Epidermal melanocyte (primary cell): ENCODE measurements around the gene AURKB.
"Not testable (repeated sequence)": the region's sequence is repeated elsewhere in the genome, so short reads cannot be mapped to it uniquely, and the experiment has no call there.

ENCODE experiments used
- DNase-seq: peaks from one replicate; pipeline ENCODE4 v3.0.0; 2011; ENCODE audit warnings: low spot score; ENCODE audit not compliant: insufficient read length

Gene AURKB

DNA sequence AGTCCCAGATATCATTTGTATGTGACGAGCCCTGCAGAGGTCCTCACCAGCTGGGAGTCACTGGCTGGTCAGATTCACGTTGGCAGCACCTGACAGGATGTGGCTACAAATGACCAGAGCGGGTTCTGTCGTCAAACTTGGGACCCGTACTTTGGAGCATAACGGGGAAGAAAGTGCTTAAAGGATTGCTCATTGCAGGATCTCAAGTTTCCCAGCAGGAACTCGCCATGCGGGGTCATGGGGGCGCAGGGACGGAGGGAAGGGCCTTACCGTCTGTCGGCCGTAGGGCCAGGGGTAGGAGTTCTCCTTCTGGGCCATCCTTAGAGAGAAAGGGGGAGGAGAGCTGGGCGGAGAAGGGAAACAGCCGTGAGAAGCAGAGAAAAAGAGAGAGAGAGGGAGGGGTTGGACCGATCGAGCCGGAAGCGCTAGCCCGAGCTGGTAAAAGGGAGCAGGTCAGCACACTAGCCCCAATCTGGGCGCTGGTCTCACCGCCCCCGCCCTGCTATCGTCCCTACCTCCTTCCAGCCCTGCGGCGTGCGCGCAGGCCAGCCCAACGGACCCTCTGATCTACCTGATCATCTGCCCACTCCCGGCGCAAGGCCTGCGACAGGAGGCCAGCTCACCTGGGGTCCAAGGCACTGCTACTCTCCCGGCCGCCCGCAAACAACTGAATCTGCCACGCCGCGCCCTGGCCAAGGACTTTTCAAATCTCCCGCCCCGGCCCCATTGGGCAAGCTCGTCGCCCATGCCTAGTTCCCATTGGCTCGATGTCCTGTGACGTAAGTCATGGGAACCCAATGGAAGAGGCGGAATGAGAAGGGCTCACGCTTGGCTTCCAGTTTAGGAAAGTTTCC is at the start of gene AURKB:
AURKB (minus strand) TSS at position 669 of the 854 bp plus-strand sequence; CDS start at position 318, 351 bp downstream.
- peak; percentile 99 for DNase-seq

GRCh38 chr17:8257801-8258200 is 47.4 kb upstream of the AURKB start:
- DNase-seq = no peak

DNA sequence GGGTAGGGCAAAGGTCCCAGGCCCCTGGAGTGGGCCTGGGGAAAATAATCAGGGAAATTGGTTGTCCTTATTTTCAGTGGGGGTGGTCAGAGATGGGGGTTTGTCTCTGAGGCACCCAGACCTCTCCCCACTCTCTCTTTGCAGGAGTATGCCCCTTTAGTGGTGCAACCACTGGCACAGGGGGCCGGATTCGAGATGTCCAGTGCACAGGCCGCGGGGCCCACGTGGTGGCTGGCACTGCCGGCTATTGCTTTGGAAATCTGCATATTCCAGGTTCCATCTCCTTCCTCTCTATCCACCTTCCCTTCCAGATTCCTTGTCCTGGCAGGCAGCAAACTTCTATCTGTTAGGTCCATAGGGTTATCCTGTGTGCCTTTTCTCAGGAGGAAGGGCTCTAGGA is 46.3 kb upstream of the AURKB start:
- DNase-seq = no peak

DNA sequence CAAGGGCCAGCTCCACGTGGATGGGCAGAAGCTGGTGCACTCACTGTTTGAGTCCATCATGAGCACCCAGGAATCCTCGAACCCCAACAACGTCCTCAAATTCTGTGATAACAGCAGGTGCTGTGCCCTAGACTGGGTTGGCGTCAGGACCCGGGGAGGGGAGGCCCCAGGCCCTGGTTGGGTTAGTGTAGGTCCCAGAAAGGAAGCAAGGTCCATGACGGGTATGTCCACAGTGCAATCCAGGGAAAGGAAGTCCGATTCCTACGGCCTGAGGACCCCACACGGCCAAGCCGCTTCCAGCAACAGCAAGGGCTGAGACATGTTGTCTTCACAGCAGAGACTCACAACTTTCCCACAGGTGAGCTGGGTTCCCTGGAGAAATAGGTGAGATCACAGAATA is 45.9 kb upstream of the AURKB start:
- no peak for DNase-seq

DNA sequence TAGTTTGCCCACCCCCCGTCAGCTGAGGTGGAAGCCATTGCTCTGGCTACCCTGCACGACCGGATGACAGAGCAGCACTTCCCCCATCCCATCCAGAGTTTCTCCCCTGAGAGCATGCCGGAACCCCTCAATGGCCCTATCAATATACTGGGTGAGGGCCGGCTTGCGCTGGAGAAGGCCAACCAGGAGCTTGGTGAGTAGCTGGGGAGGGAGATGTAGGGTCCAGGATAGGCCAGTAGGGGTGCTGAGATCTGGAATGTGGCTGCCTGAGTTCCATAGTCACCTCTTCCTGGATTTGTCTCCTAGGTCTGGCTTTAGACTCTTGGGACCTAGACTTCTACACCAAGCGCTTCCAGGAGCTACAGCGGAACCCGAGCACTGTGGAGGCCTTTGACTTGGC is 45.1 kb upstream of the AURKB start:
- DNase-seq = no peak

- no peak for DNase-seq
Measured at GRCh38 chr17:8254881-8255280, 44.5 kb upstream of the AURKB start.

GRCh38 chr17:8253801-8254200 is 43.4 kb upstream of the AURKB start:
- DNase-seq = no peak

DNA sequence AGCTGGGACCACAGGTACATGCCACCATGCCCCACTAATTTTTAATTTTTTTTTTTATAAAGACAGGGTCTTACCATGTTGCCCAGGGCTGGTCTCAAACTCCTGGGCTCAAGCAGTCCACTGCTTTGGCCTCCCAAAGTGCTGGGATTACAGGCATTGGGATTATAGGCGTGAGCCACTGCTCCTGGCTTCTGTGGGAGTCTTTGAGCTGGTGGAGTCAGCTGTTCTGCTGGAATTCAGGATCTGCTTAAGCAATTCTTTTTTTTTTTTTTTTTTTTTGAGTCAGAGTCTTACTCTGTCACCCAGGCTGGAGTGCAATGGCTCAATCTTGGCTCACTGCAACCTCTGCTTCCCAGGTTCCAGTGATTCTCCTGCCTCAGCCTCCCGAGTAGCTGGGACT is 41.0 kb upstream of the AURKB start:
- not testable (repeated sequence) for DNase-seq

GRCh38 chr17:8249621-8250500 is 39.5 kb upstream of the AURKB start:
- DNase-seq = no peak

- DNase-seq = peak; percentile 96
Measured at GRCh38 chr17:8248751-8249607, 38.6 kb upstream of the AURKB start, which contains the start of gene PFAS. TSS of gene PFAS (plus strand) at chr17:8249289. CDS start at chr17:8253938, 4,649 bp downstream.

GRCh38 chr17:8244768-8245167 is 34.4 kb upstream of the AURKB start:
- no peak for DNase-seq

GRCh38 chr17:8243827-8244226 is 33.5 kb upstream of the AURKB start:
- no peak for DNase-seq

DNA sequence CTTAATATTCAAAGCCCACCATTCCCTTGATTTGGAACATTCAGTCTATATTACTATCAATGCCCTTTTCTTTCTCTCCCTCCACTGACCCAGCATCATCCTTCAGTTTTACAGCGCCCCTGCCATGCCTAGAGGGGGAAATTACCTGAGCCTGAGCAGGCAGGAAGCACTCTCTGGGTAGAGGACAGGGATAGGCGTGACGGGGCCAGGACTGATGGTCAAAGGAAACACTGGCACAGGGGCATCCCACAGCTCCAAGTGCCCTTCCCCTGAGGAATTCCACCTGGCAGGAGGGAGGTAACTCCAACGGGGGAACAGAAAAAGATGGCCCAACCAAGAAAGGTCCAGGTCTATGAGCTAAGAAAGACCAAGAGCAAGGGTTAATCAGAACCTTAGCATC is 27.5 kb upstream of the AURKB start:
- no peak for DNase-seq

GRCh38 chr17:8237175-8237574 is 26.8 kb upstream of the AURKB start:
- DNase-seq = no peak

DNA sequence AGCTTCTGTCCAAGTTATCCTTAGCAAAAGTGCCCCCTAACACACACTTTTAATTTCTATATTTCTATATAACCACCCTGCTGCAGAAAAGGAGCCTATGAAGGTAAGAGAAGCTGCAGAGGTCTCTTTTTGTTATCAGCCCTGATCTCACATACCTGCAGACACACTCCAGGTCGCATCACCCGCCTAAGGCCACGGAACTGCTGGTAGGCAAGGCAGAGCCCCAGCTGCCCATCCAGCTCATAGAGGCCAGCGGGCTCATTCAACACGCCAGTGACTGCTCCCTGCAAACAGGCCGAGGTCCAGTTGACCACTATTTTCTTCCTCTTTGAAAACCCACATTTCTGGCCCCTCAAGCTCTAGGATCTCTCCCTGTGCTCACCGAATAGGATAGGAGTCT is 25.3 kb upstream of the AURKB start:
- DNase-seq = no peak

- no peak for DNase-seq
Measured at GRCh38 chr17:8234361-8235270, 24.2 kb upstream of the AURKB start.

GRCh38 chr17:8231701-8232100 is 21.3 kb upstream of the AURKB start:
- no peak for DNase-seq

DNA sequence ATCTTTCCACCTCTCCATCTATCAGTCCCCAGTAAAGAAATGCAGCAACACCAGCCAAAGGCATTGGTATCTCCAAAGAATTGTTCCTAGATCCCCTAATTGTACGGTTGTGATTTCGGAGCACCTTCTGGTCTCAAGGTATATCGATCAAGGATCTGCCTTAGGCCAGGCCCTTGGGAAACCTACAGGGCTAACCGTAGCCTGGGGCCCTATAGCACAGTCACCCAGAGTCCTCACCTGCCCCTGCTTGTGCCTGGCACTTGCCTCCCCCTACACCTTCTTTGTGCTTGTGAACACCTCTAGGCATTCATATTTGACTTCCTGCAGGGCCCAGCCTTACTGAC is 16.8 kb upstream of the AURKB start:
- DNase-seq = no peak

- peak; percentile 80 for DNase-seq
Measured at GRCh38 chr17:8226536-8227237, 16.3 kb upstream of the AURKB start.
